ENCODE results near the gene WDR17.
A peak's percentile ranks its signal among the peaks of the same experiment; 100 is the strongest.

The WDR17 gene

GRCh38 chr4:176065435-176066291, at the start of gene WDR17:
Gene WDR17, plus strand, starts transcription at chr4:176065841. Its CDS starts 45,740 bp downstream, at chr4:176111581.
- peak; percentile 70 for DNase-seq

GRCh38 chr4:176016601-176017000, 49.0 kb upstream of the WDR17 start:
- no peak for DNase-seq

- DNase-seq, result no peak
Measured at GRCh38 chr4:176020481-176021085, 45.1 kb upstream of the WDR17 start.

- no peak for DNase-seq
Measured at GRCh38 chr4:176030391-176030790, 35.2 kb upstream of the WDR17 start.

- DNase-seq, result no peak
Measured at GRCh38 chr4:176031922-176032321, 33.7 kb upstream of the WDR17 start.

GRCh38 chr4:176032454-176032853, 33.2 kb upstream of the WDR17 start:
- DNase-seq, result no peak

- peak; percentile 3 for DNase-seq
Measured at GRCh38 chr4:176034499-176034898, 31.1 kb upstream of the WDR17 start.

GRCh38 chr4:176034936-176035335, 30.7 kb upstream of the WDR17 start:
- DNase-seq, result no peak

GRCh38 chr4:176036585-176037205, 28.9 kb upstream of the WDR17 start:
- no peak for DNase-seq

GRCh38 chr4:176038789-176039188, 26.9 kb upstream of the WDR17 start:
- no peak for DNase-seq

- DNase-seq, result no peak
Measured at GRCh38 chr4:176042195-176042594, 23.4 kb upstream of the WDR17 start.

GRCh38 chr4:176043838-176044588, 21.6 kb upstream of the WDR17 start:
- DNase-seq, result no peak

GRCh38 chr4:176044589-176044951, 21.1 kb upstream of the WDR17 start:
- no peak for DNase-seq

- DNase-seq, result no peak
Measured at GRCh38 chr4:176048631-176049030, 17.0 kb upstream of the WDR17 start.

- no peak for DNase-seq
Measured at GRCh38 chr4:176052744-176053143, 12.9 kb upstream of the WDR17 start.

- no peak for DNase-seq
Measured at GRCh38 chr4:176053785-176054184, 11.9 kb upstream of the WDR17 start.

GRCh38 chr4:176054942-176055341, 10.7 kb upstream of the WDR17 start:
- DNase-seq, result no peak

- DNase-seq, result no peak
Measured at GRCh38 chr4:176063718-176064117, 1.9 kb upstream of the WDR17 start.

- DNase-seq, result no peak
Measured at GRCh38 chr4:176064539-176064938, 1.1 kb upstream of the WDR17 start.

GRCh38 chr4:176066757-176067156, 1.1 kb downstream of the WDR17 start:
- DNase-seq, result no peak

- DNase-seq, result no peak
Measured at GRCh38 chr4:176077561-176077960, 11.9 kb downstream of the WDR17 start.

- DNase-seq, result no peak
Measured at GRCh38 chr4:176084769-176085168, 19.1 kb downstream of the WDR17 start.

- no peak for DNase-seq
Measured at GRCh38 chr4:176090115-176090514, 24.5 kb downstream of the WDR17 start.
